GM18909 (cell line): ENCODE results near the gene DIAPH2.

Experiments
- ATAC-seq: cut with Tn5 transposase; IDR thresholded peaks from one replicate; pipeline ENCODE4 v1.9.1; 2021; ENCODE audit warnings: mild to moderate bottlenecking; ENCODE audit not compliant: unreplicated experiment, poor library complexity

The DIAPH2 gene

DNA sequence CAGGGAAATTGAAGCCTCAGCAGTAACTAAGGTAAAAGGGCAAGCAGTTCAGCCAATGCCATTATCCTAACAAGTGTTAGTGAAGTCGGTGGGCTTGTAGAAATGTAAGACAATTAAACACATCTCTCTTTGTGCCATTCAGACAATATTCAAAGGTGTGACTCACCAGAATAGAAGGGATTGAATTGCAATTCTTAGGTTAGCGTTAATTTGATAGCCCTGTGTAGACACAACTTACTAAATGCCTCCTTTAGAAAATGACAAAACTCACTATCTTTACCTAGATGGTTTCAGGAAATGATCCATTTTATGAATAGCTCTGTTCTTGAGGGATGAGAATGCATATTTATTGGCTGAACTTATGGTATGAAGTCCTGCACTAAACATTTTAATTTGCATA lies 234.2 kb downstream of the DIAPH2 start:
- ATAC-seq, result no peak

- ATAC-seq, result no peak
Observed at GRCh38 chrX:96919672-96920071, 235.0 kb downstream of the DIAPH2 start.

- no peak for ATAC-seq
Observed at GRCh38 chrX:96924581-96924980, 239.9 kb downstream of the DIAPH2 start.

GRCh38 chrX:96929036-96929435 lies 244.4 kb downstream of the DIAPH2 start:
- no peak for ATAC-seq

DNA sequence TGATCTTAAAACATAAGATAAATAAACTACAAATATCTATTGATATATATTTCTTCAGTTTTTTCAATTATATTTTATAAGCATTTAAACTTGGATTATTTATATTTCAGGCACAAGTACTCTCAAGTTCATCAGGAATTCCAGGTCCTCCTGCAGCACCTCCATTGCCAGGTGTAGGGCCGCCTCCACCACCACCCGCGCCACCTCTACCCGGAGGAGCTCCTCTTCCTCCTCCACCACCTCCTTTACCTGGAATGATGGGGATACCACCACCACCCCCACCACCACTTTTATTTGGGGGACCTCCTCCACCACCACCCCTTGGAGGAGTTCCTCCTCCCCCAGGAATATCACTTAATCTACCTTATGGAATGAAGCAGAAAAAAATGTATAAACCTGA lies 273.1 kb downstream of the DIAPH2 start:
- ATAC-seq, result no peak

DNA sequence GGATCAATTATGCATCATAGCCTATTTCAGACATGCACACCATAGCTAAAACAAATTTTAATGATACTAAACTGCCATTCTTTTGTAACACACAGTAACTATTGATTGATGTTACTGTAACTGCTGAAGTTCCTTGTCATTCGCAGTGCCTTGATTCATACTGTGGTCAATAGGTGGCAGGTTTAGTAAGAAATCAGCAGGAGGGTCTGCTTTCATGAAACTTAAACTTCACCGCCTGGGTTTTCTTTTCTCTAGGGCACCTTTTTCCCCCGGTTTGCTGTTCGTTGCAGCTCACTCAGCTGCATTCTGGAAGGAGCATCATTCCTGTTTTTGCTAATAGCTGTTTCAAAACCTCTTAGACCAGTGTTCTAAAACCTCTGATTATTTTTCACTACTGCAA lies 287.2 kb downstream of the DIAPH2 start:
- no peak for ATAC-seq

- ATAC-seq, result no peak
Observed at GRCh38 chrX:96978906-96979305, 294.3 kb downstream of the DIAPH2 start.

DNA sequence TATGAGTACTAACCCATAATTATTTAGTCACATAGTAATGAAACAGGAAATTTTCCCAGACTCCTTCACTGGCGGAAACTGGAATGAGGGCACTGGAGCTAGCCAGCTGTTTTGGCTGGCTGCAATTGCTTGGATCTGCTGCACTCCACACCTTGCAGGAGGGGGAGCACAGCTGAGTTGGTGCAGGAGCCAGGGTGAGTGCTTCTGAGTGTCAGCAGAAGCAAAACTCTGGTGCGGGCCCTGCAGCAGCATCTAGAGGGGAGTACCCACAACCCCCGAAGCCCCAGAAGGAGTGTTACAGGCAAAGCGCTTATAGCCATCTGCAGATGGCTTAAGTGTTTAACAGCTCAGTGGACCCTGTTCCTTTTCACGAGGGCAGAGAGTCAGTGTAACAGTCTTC lies 295.1 kb downstream of the DIAPH2 start:
- ATAC-seq, result no peak

DNA sequence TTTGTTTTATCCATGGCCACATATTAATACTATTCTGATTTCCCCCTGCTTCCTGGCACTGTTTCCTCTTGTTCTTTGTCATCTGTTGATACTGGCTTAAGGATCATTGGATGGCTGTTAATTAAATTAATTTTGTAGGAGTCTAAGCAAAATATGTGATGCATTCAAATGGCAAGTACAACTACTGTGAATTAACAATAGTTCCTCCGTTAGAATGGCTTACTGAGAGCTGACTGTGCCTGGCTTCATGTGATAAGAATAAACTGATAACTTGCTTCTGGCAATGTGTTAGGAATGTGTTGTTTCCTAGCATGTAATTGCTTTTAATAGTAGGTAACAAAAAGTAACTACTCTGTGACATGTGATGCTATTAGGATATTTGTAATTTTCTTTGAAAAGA lies 297.5 kb downstream of the DIAPH2 start:
- ATAC-seq, result no peak

GRCh38 chrX:96984538-96984937 lies 299.9 kb downstream of the DIAPH2 start:
- no peak for ATAC-seq

DNA sequence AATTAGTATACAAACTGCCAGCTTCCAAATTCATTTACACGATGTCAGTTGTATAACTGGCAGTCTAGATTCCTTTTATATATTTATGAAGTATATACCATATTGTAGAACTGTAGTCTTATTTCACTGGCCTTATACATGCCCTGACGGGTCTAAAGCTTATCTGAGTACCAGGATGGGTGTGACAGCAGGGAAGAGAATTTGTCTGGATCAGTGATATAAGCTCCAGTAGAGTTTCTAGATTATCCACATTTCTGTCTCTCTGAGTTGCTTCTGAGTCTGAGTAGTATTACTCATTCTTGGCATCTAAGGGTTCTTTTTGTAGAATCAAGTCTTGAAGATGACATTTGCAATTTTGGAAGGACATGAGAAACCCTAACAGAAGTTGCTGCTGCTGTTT lies 300.4 kb downstream of the DIAPH2 start:
- no peak for ATAC-seq

DNA sequence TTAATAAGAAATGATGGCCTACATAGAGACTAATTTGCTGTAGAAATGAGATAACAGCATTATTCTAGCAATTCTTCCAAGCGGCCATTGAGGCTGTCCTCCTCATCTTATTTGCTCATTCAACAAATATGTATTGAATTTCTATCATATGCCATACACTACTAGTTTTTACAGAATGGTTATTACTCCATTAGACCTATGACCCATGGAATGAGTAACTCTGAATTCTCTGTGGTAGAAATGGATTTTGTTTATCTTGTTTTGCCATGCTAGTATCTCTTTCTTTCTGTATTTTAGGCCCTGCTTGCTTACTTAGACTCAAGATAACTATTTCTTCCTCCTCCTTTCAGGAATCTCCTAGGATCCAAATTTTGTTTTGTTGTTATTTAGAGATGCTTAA lies 302.6 kb downstream of the DIAPH2 start:
- ATAC-seq, result no peak

DNA sequence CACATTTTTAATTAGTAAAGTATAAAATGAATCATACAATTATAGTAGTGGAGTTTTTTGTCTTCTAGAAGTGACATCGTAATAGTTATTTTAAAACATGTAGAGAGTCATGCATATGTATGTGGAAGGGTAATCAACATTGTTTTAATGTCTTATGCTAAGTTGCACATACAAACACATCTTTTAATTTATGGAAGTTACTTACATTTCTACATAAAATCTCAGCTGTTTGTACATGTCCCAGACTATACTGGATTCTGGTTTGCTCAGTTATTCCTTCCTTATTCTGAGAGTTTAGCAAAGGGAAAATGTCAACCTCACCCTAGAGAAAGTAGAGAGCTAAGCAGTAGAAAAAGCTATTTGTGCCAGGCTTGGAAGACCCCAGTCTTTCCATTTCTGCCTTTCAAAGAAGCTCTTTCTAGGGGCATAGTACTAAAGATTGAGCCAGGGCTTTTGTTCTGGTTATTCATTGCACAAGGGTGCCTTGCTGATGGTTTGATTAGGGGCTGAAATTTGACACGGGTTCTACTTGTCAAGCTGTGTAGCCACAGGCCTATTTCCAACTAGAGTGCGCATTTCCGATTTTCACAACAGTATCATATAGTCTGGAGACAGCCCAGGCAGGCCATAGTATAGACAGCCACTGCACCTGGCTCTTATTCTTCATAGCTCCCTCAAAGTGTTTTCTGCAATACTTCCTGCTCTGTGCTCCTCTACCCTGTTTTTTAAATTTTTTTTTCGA lies 305.4 kb downstream of the DIAPH2 start:
- no peak for ATAC-seq

DNA sequence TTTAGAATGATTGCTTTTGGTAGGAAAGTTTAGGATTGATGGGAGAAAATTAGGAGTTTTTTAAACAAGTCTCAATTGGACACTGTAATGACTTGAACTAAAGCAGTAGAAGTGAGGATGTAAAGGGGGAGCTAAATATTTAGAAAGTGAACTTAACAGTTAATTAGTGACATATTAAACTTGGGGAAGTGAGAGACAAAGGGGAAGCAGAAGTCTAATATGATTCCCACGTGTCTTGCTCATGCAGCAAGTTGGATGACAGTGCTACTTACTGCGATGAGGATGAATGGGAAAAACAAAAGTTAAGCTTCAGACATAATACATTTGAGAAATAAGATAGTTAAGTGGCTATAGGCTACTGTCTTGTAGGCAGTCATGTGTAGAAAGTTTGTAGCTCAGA lies 309.5 kb downstream of the DIAPH2 start:
- no peak for ATAC-seq

GRCh38 chrX:96997196-96997595 lies 312.6 kb downstream of the DIAPH2 start:
- ATAC-seq, result no peak

DNA sequence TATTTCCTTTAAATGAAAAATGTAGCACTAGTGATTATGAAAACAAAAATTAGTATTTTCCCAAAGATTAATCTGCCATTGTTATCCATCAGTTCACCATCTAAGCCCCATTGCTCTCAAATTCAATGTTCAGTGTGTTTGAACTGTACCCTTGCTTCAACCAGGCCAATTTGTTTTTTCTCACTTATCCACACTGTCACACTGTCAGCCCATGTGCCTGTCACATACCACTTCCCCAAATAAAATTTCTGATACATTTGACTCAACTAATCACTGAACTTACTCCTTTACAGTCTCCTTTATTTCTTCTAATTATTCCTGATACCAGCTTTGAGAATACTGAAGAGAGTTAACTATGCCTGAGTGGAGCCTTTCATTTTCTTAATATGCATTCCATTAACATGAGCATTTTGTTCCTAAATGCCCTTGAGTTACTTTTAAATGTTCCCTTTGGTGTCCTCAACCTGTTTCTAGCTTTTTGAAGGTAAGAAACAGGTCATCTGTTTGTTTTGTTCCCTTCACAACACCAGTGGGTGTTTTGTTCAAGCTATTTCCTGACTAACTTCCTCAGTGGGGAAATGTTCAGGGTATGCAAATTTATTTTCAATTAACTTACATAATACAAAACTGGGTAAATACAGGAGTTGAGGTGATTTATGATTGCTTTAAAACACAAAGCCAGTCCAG lies 316.2 kb downstream of the DIAPH2 start:
- ATAC-seq, result no peak

GRCh38 chrX:97006167-97006566 lies 321.5 kb downstream of the DIAPH2 start:
- ATAC-seq, result no peak

DNA sequence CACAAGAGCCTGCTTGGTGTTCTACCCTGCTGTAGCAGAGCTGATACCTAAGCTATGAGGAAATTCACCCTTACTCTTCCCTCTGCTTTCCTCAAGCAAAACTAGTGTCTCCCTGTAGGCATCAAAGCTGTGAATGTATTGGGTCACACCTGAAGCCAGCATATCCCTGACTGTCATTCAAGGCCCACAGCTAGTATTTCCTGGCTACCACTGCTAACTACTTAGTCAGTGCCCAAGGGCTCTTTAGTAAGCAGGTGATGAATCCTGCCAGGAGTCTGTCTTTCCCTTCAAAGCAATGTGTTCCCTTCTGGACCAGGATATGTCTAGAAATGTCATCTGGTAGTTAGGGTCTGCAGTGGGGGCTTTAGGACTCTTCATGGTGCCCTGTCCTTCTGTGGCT lies 324.7 kb downstream of the DIAPH2 start:
- no peak for ATAC-seq

DNA sequence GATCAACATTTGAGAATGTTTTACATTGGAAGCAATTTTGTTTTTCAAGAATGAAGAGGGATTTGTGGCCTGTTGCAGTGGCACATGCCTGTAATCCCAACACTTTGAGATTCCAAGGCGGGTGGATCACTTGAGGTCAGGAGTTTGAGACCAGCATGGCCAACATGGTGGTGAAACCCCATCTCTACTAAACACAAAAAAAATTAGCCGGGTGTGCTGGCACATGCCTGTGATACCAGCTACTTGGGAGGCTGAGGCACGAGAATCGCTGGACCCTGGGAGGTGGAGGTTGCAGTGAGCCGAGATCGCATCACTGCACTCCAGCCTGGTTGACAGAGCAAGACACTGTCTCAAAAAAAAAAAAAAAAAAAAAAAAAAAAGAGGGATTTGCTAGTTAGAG lies 326.9 kb downstream of the DIAPH2 start:
- ATAC-seq, result no peak

- ATAC-seq, result no peak
Observed at GRCh38 chrX:97016106-97016505, 331.5 kb downstream of the DIAPH2 start.

GRCh38 chrX:97021680-97022079 lies 337.0 kb downstream of the DIAPH2 start:
- no peak for ATAC-seq

- ATAC-seq, result no peak
Observed at GRCh38 chrX:97026406-97026805, 341.8 kb downstream of the DIAPH2 start.
